ENCODE measurements around the gene IGFBP5.

The IGFBP5 gene

GRCh38 chr2:216732334-216732733 lies 37.0 kb upstream of the IGFBP5 start:
- TF ChIP-seq CTCF (IDR thresholded peaks at IDR 0.05): no peak
- DNase-seq: no peak
- Histone ChIP-seq H3K4me1 (no peaks in the 10 kb centered on the region), H3K27me3 (no peaks in the 10 kb centered on the region), H3K4me3 (no peak overlapping the region), H3K27ac (no peak overlapping the region), H3K36me3 (no peaks in the 10 kb centered on the region), H3K9me3 (no peaks in the 10 kb centered on the region)
- intact Hi-C loops (cut with DNase I; ENCODE audit: low total_unique reads): no loop called here

- H3K4me1 ChIP-seq: peaks cover 0 to 3% (median 0%) of the 10 kb centered on the region in 4 donors
- no peaks in the 10 kb centered on the region for H3K36me3 ChIP-seq
- TF ChIP-seq CTCF (IDR thresholded peaks at IDR 0.05): no peak
- DNase-seq: peak in 1 of 2 donors; percentile 54
- no peaks in the 10 kb centered on the region for H3K27me3 ChIP-seq
- intact Hi-C loops (cut with DNase I; ENCODE audit: low total_unique reads): no loop called here
- H3K9me3 ChIP-seq: no peaks in the 10 kb centered on the region
- no peak overlapping the region for H3K27ac ChIP-seq
- H3K4me3 ChIP-seq: no peak overlapping the region
These were observed 36.1 kb upstream of the IGFBP5 start for GRCh38 chr2:216731465-216731864.

GRCh38 chr2:216730871-216731270 lies 35.5 kb upstream of the IGFBP5 start:
- Histone ChIP-seq H3K4me1 (peaks cover 0 to 9% (median 3%) of the 10 kb centered on the region in 4 donors), H3K27ac (no peak overlapping the region), H3K27me3 (no peaks in the 10 kb centered on the region), H3K9me3 (no peaks in the 10 kb centered on the region), H3K36me3 (no peaks in the 10 kb centered on the region), H3K4me3 (no peak overlapping the region)
- no peak for TF ChIP-seq CTCF (IDR thresholded peaks at IDR 0.05)
- DNase-seq: peak in 1 of 2 donors; percentile 51
- intact Hi-C loops (cut with DNase I; ENCODE audit: low total_unique reads): no loop called here

GRCh38 chr2:216727346-216728122 lies 32.2 kb upstream of the IGFBP5 start:
- no peak for TF ChIP-seq CTCF (IDR thresholded peaks at IDR 0.05)

GRCh38 chr2:216724190-216724589 lies 28.8 kb upstream of the IGFBP5 start:
- Histone ChIP-seq H3K4me1 (peaks cover 0 to 13% (median 6%) of the 10 kb centered on the region in 4 donors), H3K9me3 (no peaks in the 10 kb centered on the region), H3K27me3 (no peaks in the 10 kb centered on the region), H3K27ac (no peak overlapping the region), H3K36me3 (no peaks in the 10 kb centered on the region), H3K4me3 (no peak overlapping the region)
- intact Hi-C loops (cut with DNase I; ENCODE audit: low total_unique reads): no loop called here
- TF ChIP-seq CTCF (IDR thresholded peaks at IDR 0.05): no peak
- DNase-seq: no peak

More at GRCh38 chr2:216727346-216728122, 32.2 kb upstream of the IGFBP5 start:
- intact Hi-C loops (cut with DNase I; ENCODE audit: low total_unique reads): no loop called here
- peaks cover 0 to 13% (median 6%) of the 10 kb centered on the region in 4 donors for H3K4me1 ChIP-seq
- no peaks in the 10 kb centered on the region for H3K27me3 ChIP-seq
- DNase-seq: no peak
- no peak overlapping the region for H3K27ac ChIP-seq
- H3K4me3 ChIP-seq: no peak overlapping the region
- H3K36me3 ChIP-seq: no peaks in the 10 kb centered on the region
- no peaks in the 10 kb centered on the region for H3K9me3 ChIP-seq

Measured in tibial artery (tissue), 4 donors.